Measurements from ENCODE around the gene WNT5A.
A peak's percentile ranks its signal among the peaks of the same experiment; 100 is the strongest.

WNT5A gene

GRCh38 chr3:55486857-55487380 is at the start of gene WNT5A:
Gene WNT5A (minus strand): TSS chr3:55487306. CDS start chr3:55486985, 321 bp downstream.
- no peak for DNase-seq (ENCODE audit: low spot score)
- TF ChIP-seq CTCF (IDR thresholded peaks at IDR 0.05), result no peak
- Histone ChIP-seq H3K27ac (peak within 1 kb of the TSS in 1 of 2 donors; percentile 74), H3K4me3 (peak within 1 kb of the TSS; percentile 89)

GRCh38 chr3:55534876-55535275 is 47.8 kb upstream of the WNT5A start:
- TF ChIP-seq CTCF (IDR thresholded peaks at IDR 0.05), result no peak
- H3K4me3 ChIP-seq, result no peak overlapping the region
- H3K27ac ChIP-seq, result no peak overlapping the region
- DNase-seq (ENCODE audit: low spot score), result no peak

- no peak overlapping the region for H3K4me3 ChIP-seq
- DNase-seq (ENCODE audit: low spot score), result no peak
- H3K27ac ChIP-seq, result no peak overlapping the region
- no peak for TF ChIP-seq CTCF (IDR thresholded peaks at IDR 0.05)
These were observed 45.7 kb upstream of the WNT5A start for GRCh38 chr3:55532806-55533205.

- Histone ChIP-seq H3K27ac (no peak overlapping the region), H3K4me3 (no peak overlapping the region)
- no peak for TF ChIP-seq CTCF (IDR thresholded peaks at IDR 0.05)
- no peak for DNase-seq (ENCODE audit: low spot score)
These were observed 44.2 kb upstream of the WNT5A start for GRCh38 chr3:55531321-55531720.

GRCh38 chr3:55527361-55527760 is 40.3 kb upstream of the WNT5A start:
- no peak for DNase-seq (ENCODE audit: low spot score)
- Histone ChIP-seq H3K27ac (no peak overlapping the region), H3K4me3 (no peak overlapping the region)
- TF ChIP-seq CTCF (IDR thresholded peaks at IDR 0.05), result no peak

GRCh38 chr3:55526332-55527030 is 39.4 kb upstream of the WNT5A start:
- DNase-seq (ENCODE audit: low spot score), result no peak
- Histone ChIP-seq H3K4me3 (no peak overlapping the region), H3K27ac (no peak overlapping the region)
- TF ChIP-seq CTCF (IDR thresholded peaks at IDR 0.05), result no peak

GRCh38 chr3:55525436-55525835 is 38.3 kb upstream of the WNT5A start:
- no peak for DNase-seq (ENCODE audit: low spot score)
- no peak for TF ChIP-seq CTCF (IDR thresholded peaks at IDR 0.05)
- H3K27ac ChIP-seq, result no peak overlapping the region
- no peak overlapping the region for H3K4me3 ChIP-seq

Measured in coronary artery (tissue), 2 donors.